Measurements from ENCODE around the gene DAB2IP.

The DAB2IP gene

GRCh38 chr9:121783521-121784507 is 132.4 kb downstream of the DAB2IP start:
- Histone ChIP-seq H4K20me1 (ENCODE audit: insufficient read depth, low read length) (no peaks in the 10 kb centered on the region), H3K4me1 (ENCODE audit: low read length) (peaks cover 14% of the 10 kb centered on the region), H2AFZ (ENCODE audit: low read depth, low read length) (no peak overlapping the region), H3K9ac (ENCODE audit: low read length) (no peak overlapping the region), H3K4me2 (ENCODE audit: low read length) (no peak overlapping the region), H3K9me3 (ENCODE audit: insufficient read depth, low read length) (no peaks in the 10 kb centered on the region), H3K4me3 (ENCODE audit: low read length) (no peak overlapping the region), H3K27ac (ENCODE audit: low read length) (no peak overlapping the region), H3K79me2 (ENCODE audit: low read length) (no peaks in the 10 kb centered on the region), H3K36me3 (replicated peaks; ENCODE audit: low read depth, low read length) (no peaks in the 10 kb centered on the region), H3K27me3 (ENCODE audit: low read depth, low read length) (peaks cover 10% of the 10 kb centered on the region)
- TF ChIP-seq EZH2phosphoT487 (IDR thresholded peaks at IDR 0.05; ENCODE audit: low read depth) (no peak), CTCF (IDR thresholded peaks at IDR 0.05; ENCODE audit: low read depth, low read length) (no peak)

- no peak overlapping the region for H2AFZ ChIP-seq (ENCODE audit: low read depth, low read length)
- no peaks in the 10 kb centered on the region for H3K9me3 ChIP-seq (ENCODE audit: insufficient read depth, low read length)
- no peak overlapping the region for H3K4me3 ChIP-seq (ENCODE audit: low read length)
Observed at GRCh38 chr9:121784731-121785411, 133.4 kb downstream of the DAB2IP start.

GRCh38 chr9:121785673-121786542 is 134.5 kb downstream of the DAB2IP start:
- H3K4me1 ChIP-seq (ENCODE audit: low read length): no peaks in the 10 kb centered on the region

More at GRCh38 chr9:121784731-121785411, 133.4 kb downstream of the DAB2IP start:
- Histone ChIP-seq H3K27me3 (ENCODE audit: low read depth, low read length) (peaks cover 10% of the 10 kb centered on the region), H4K20me1 (ENCODE audit: insufficient read depth, low read length) (no peaks in the 10 kb centered on the region), H3K9ac (ENCODE audit: low read length) (no peak overlapping the region), H3K36me3 (replicated peaks; ENCODE audit: low read depth, low read length) (no peaks in the 10 kb centered on the region), H3K4me1 (ENCODE audit: low read length) (peaks cover 4% of the 10 kb centered on the region), H3K27ac (ENCODE audit: low read length) (no peak overlapping the region), H3K4me2 (ENCODE audit: low read length) (no peak overlapping the region), H3K79me2 (ENCODE audit: low read length) (no peaks in the 10 kb centered on the region)
- TF ChIP-seq EZH2phosphoT487 (IDR thresholded peaks at IDR 0.05; ENCODE audit: low read depth) (no peak), CTCF (IDR thresholded peaks at IDR 0.05; ENCODE audit: low read depth, low read length) (no peak)

More at GRCh38 chr9:121785673-121786542, 134.5 kb downstream of the DAB2IP start:
- H3K9ac ChIP-seq (ENCODE audit: low read length): no peak overlapping the region
- no peak overlapping the region for H2AFZ ChIP-seq (ENCODE audit: low read depth, low read length)
- no peaks in the 10 kb centered on the region for H4K20me1 ChIP-seq (ENCODE audit: insufficient read depth, low read length)
- H3K9me3 ChIP-seq (ENCODE audit: insufficient read depth, low read length): no peaks in the 10 kb centered on the region
- H3K4me3 ChIP-seq (ENCODE audit: low read length): no peak overlapping the region
- no peak overlapping the region for H3K27ac ChIP-seq (ENCODE audit: low read length)
- no peaks in the 10 kb centered on the region for H3K36me3 ChIP-seq (replicated peaks; ENCODE audit: low read depth, low read length)
- H3K79me2 ChIP-seq (ENCODE audit: low read length): no peaks in the 10 kb centered on the region
- peaks cover 10% of the 10 kb centered on the region for H3K27me3 ChIP-seq (ENCODE audit: low read depth, low read length)
- no peak overlapping the region for H3K4me2 ChIP-seq (ENCODE audit: low read length)
- no peak for TF ChIP-seq EZH2phosphoT487 (IDR thresholded peaks at IDR 0.05; ENCODE audit: low read depth)
- TF ChIP-seq CTCF (IDR thresholded peaks at IDR 0.05; ENCODE audit: low read depth, low read length): no peak

Measured in OCI-LY3 (cell line).